GM12878 (cell line): ENCODE data around the gene GPRASP3. TPM values are rescaled to one million over a fixed set of nuclear protein-coding genes. Genes with fewer than 3 reads are reported as not detected.

Experiments used
- ATAC-seq: fragments of 200-7000 bp; cut with Tn5 transposase; 3 replicates; pipeline ENCODE4 v1.9.1; 2020; ENCODE audit warnings: mild to moderate bottlenecking, moderate library complexity
- BruUV-seq: library from RNA; stranded (reverse); fragments of 400-500 nt; replicated peaks from 2 replicates; lab custom pipeline; 2021; lab: Mats Ljungman, UMichigan
- CTCF ChIA-PET: fragments of 300-600 bp; sonication (Branson Sonifier 250); formaldehyde crosslinking; extraction: SDS; loops from one replicate; lab custom pipeline; 2021; ENCODE audit warnings: inconsistent platforms; lab: Yijun Ruan, JAX
- POLR2A ChIA-PET: fragments of 350-600 bp; formaldehyde crosslinking; extraction: SDS; loops from one replicate; lab custom pipeline; 2021; ENCODE audit warnings: inconsistent platforms; lab: Charles Lee
- RAD21 ChIA-PET: fragments of 300-600 bp; sonication (Branson Sonifier 250); formaldehyde crosslinking; loops from one replicate; lab custom pipeline; 2023; ENCODE audit warnings: antibody characterized with exemption; ENCODE audit not compliant: unreplicated experiment; lab: Charles Lee
- SMC1A ChIA-PET: fragments of 300-600 bp; sonication (Branson Sonifier 250); formaldehyde crosslinking; loops from one replicate; lab custom pipeline; 2023; ENCODE audit not compliant: unreplicated experiment, uncharacterized antibody; lab: Charles Lee
- DNase-seq: peaks from one replicate; pipeline ENCODE4 v3.0.0-alpha.2; 2011; ENCODE audit warnings: low read depth, low spot score
- FAIRE-seq: peaks from 3 replicates; lab custom pipeline; 2011; peaks lifted over from hg19 to GRCh38; lab: Jason Lieb, UNC
- H2AFZ ChIP-seq: 2 replicates; pipeline ENCODE4 v1.6.0; 2011; ENCODE audit warnings: low read depth, low read length, control low read depth; ENCODE audit not compliant: control insufficient read depth
- H3K27ac ChIP-seq: 2 replicates; pipeline ENCODE4 v1.5.1; 2011; ENCODE audit warnings: control low read depth; ENCODE audit not compliant: control insufficient read depth, insufficient read depth
- H3K27me3 ChIP-seq, 2 experiments: replicated peaks in 1 of 2; 2 replicates each; pipeline versions ENCODE4 v1.6.0 to v1.6.1; 2011; ENCODE audit warnings: low read length in 1 of 2; ENCODE audit not compliant: control insufficient read depth in 2 of 2, insufficient read depth in 2 of 2
- H3K36me3 ChIP-seq, 2 experiments: 2 replicates each; pipeline ENCODE4 v1.5.1; 2011; ENCODE audit warnings: low read length in 1 of 2; ENCODE audit not compliant: control insufficient read depth in 2 of 2, insufficient read depth in 2 of 2
- H3K4me1 ChIP-seq: 2 replicates; pipeline ENCODE4 v1.6.1; 2011; ENCODE audit warnings: mild to moderate bottlenecking, low read length, moderate library complexity, mixed read lengths; ENCODE audit not compliant: control insufficient read depth, insufficient read depth
- H3K4me2 ChIP-seq: 2 replicates; pipeline ENCODE4 v1.6.0; 2011; ENCODE audit warnings: control low read depth; ENCODE audit not compliant: control insufficient read depth, insufficient read depth
- H3K4me3 ChIP-seq: fragments of 200-600 bp; sonication (generic); 2 replicates; pipeline ENCODE4 v1.5.1; 2016
- H3K79me2 ChIP-seq: 2 replicates; pipeline ENCODE4 v1.6.0; 2011; ENCODE audit warnings: low read length; ENCODE audit not compliant: control insufficient read depth, insufficient read depth
- H3K9ac ChIP-seq: 2 replicates; pipeline ENCODE4 v1.8.0; 2011; ENCODE audit warnings: low read length, control low read depth, mixed read lengths; ENCODE audit not compliant: control insufficient read depth, insufficient read depth
- H3K9me3 ChIP-seq: replicated peaks from 3 replicates; pipeline ENCODE4 v1.5.1; 2011; ENCODE audit warnings: mild to moderate bottlenecking, low read length; ENCODE audit not compliant: control insufficient read depth, insufficient read depth
- H4K20me1 ChIP-seq: 2 replicates; pipeline ENCODE4 v1.6.0; 2011; ENCODE audit not compliant: control insufficient read depth, insufficient read depth
- BCL11A ChIP-seq: IDR thresholded peaks from 2 replicates; pipeline ENCODE4 v1.6.1; 2011; ENCODE audit warnings: low read depth, low read length
- BMI1 ChIP-seq: fragments of 450-650 bp; IDR thresholded peaks from 2 replicates; pipeline ENCODE4 v1.6.1; 2016; ENCODE audit warnings: mild to moderate bottlenecking, moderate library complexity, borderline replicate concordance
- MXI1 ChIP-seq: fragments of 150-350 bp; IDR thresholded peaks from 2 replicates; pipeline ENCODE4 v1.6.1; 2011; ENCODE audit warnings: low read depth, mild to moderate bottlenecking, inconsistent platforms, low read length, improper control_type of control experiment
- NFXL1 ChIP-seq: fragments of 450-650 bp; IDR thresholded peaks from 2 replicates; pipeline ENCODE4 v1.6.1; 2017; ENCODE audit warnings: antibody characterized with exemption, mild to moderate bottlenecking, borderline replicate concordance
- POLR2AphosphoS5 ChIP-seq: IDR thresholded peaks from 2 replicates; pipeline ENCODE4 v1.6.1; 2011; ENCODE audit warnings: mild to moderate bottlenecking, low read length, inconsistent platforms
- SP1 ChIP-seq: IDR thresholded peaks from one replicate; pipeline ENCODE4 v1.6.1; 2011; ENCODE audit warnings: low read depth, low read length
- TCF7 ChIP-seq: IDR thresholded peaks from 2 replicates; pipeline ENCODE4 v1.6.1; 2014; ENCODE audit warnings: antibody characterized with exemption, borderline replicate concordance
- WRNIP1 ChIP-seq: IDR thresholded peaks from 2 replicates; pipeline ENCODE4 v1.6.1; 2011; ENCODE audit warnings: low read depth, low read length, improper control_type of control experiment, borderline replicate concordance
- ZNF622 ChIP-seq: fragments of 450-650 bp; IDR thresholded peaks from 2 replicates; pipeline ENCODE4 v1.6.1; 2017; ENCODE audit warnings: mild to moderate bottlenecking, inconsistent platforms
- WGBS: methylation state at CpG from one replicate; pipeline ENCODE4 v1.1.6; 2016; ENCODE audit warnings: low lambda C conversion rate; ENCODE audit not compliant: insufficient replicate concordance, insufficient coverage; ENCODE audit errors: missing lambda C conversion rate; 5-methylcytosine and 5-hydroxymethylcytosine counted together
- in situ Hi-C: fragments of 300-500 bp; cut with MboI; formaldehyde crosslinking; loops from 9 replicates; pipeline ENCODE4 v1.14.3; 2018; ENCODE audit warnings: mixed read lengths
- intact Hi-C: fragments of 100-400 bp; cut with micrococcal nuclease; formaldehyde crosslinking; loops from one replicate; pipeline ENCODE4 v1.14.2; 2022; ENCODE audit not compliant: unreplicated experiment
- polyA plus RNA-seq, 11 experiments: library from polyadenylated mRNA; depleted of rRNA in 4 of 11; unstranded in 6 of 11; stranded (reverse) in 5 of 11; fragments of >200 nt; fragmentation: Nextera tagmentation in 4 of 11; fragmentation: Illumina TruSeq in 1 of 11; extraction: Ambion mirVana in 4 of 11; extraction: Trizol in 1 of 11; gene quantifications; 1 replicate in 1 of 11; 2 replicates in 10 of 11; pipeline versions ENCODE4 v1.2.1 to v1.2.3, GENCODE V29; 2011 to 2016; ENCODE audit warnings: inconsistent platforms in 2 of 11, missing spikeins in 2 of 11, low read depth in 1 of 11
- total RNA-seq, 4 experiments: library from RNA; depleted of rRNA in 3 of 4; stranded (reverse); fragments of >200 nt in 3 of 4; fragmentation: Illumina TruSeq in 1 of 4; extraction: Trizol in 1 of 4; gene quantifications; 2 replicates each; pipeline versions ENCODE4 v1.2.1 to v1.2.3, GENCODE V29; 2013 to 2021
- TF ChIP-seq, protein P1 (sequence below): fragments of 450-650 bp; IDR thresholded peaks from 2 replicates; pipeline ENCODE4 v1.6.1; 2017; ENCODE audit warnings: mild to moderate bottlenecking, moderate library complexity
- TF ChIP-seq, protein P2 (sequence below): IDR thresholded peaks from 2 replicates; pipeline ENCODE4 v1.6.1; 2012; ENCODE audit warnings: low read length, inconsistent platforms
- TF ChIP-seq, protein P3 (sequence below): fragments of 450-650 bp; IDR thresholded peaks from 2 replicates; pipeline ENCODE4 v1.6.1; 2016; ENCODE audit warnings: mild to moderate bottlenecking, moderate library complexity, borderline replicate concordance

Gene GPRASP3
- total and polyA plus RNA-seq, 10 of the 15 experiments (the other 5 are each of a cell fraction or from before 2014, with no cell fraction given) = 0.09 to 0.30 (median 0.14) TPM

DNA sequence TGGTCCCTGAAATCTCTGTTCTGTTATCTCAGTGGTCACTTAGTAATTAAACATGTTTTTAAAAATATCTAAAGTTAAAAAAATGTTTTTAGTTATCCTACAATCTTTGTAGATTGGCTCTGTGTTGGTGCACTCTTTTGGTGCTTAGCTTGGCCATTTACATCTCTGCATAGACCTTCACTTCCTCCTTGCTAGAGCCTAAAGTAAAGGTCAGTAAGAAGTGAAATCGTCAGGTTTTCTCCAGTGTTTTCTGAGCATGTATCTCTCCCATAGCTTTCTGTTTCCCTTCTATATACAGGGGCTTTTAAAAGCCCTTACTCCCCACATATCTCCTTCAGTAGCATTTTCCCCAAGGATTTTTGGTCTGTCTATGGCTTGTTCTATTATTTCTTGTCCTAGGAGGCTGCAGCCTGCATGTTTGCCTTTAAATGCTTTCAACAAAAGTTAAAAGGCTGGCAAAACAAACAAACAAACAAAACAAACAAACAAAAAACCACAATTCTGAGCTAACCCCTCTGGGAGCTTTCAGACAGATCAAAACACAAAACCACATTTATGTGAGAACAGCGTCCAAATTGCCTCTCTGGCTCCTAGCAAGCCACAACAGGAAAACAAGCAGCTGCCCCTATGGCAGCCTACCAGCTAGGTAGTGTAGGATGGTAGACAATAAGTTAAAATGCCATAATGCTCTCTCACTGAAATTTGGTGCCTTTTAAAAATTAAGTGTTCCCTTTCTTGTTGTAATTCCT lies 35.6 kb upstream of the GPRASP3 start:
- no peak overlapping the region for H3K4me3 ChIP-seq
- no peak for FAIRE-seq
- RAD21 ChIA-PET = no interaction called here
- CTCF ChIA-PET = no interaction called here
- no peaks in the 10 kb centered on the region for H3K4me1 ChIP-seq
- POLR2A ChIA-PET = no interaction called here
- no peaks in the 10 kb centered on the region; the same call in 2 of the 3 replicates for H3K9me3 ChIP-seq
- no peak overlapping the region for H3K4me2 ChIP-seq
- H2AFZ ChIP-seq = no peak overlapping the region
- no peaks in the 10 kb centered on the region for H4K20me1 ChIP-seq
- ATAC-seq = no peak
- intact Hi-C loops (no loop called here), in situ Hi-C loops (no loop called here)
- no peaks in the 10 kb centered on the region for H3K27me3 ChIP-seq
- peak; percentile 0 for DNase-seq
- SMC1A ChIA-PET = no interaction called here
- 2% methylated on average over 2 of the region's 2 CpGs for WGBS
- no peaks in the 10 kb centered on the region for H3K36me3 ChIP-seq
- no TSS peak for BruUV-seq
- H3K27ac ChIP-seq = no peak overlapping the region
- no peak overlapping the region for H3K9ac ChIP-seq
- H3K79me2 ChIP-seq = no peaks in the 10 kb centered on the region
- no peak for TF ChIP-seq SP1
- TF ChIP-seq MXI1 = no peak
- TF ChIP-seq, protein P1, sequence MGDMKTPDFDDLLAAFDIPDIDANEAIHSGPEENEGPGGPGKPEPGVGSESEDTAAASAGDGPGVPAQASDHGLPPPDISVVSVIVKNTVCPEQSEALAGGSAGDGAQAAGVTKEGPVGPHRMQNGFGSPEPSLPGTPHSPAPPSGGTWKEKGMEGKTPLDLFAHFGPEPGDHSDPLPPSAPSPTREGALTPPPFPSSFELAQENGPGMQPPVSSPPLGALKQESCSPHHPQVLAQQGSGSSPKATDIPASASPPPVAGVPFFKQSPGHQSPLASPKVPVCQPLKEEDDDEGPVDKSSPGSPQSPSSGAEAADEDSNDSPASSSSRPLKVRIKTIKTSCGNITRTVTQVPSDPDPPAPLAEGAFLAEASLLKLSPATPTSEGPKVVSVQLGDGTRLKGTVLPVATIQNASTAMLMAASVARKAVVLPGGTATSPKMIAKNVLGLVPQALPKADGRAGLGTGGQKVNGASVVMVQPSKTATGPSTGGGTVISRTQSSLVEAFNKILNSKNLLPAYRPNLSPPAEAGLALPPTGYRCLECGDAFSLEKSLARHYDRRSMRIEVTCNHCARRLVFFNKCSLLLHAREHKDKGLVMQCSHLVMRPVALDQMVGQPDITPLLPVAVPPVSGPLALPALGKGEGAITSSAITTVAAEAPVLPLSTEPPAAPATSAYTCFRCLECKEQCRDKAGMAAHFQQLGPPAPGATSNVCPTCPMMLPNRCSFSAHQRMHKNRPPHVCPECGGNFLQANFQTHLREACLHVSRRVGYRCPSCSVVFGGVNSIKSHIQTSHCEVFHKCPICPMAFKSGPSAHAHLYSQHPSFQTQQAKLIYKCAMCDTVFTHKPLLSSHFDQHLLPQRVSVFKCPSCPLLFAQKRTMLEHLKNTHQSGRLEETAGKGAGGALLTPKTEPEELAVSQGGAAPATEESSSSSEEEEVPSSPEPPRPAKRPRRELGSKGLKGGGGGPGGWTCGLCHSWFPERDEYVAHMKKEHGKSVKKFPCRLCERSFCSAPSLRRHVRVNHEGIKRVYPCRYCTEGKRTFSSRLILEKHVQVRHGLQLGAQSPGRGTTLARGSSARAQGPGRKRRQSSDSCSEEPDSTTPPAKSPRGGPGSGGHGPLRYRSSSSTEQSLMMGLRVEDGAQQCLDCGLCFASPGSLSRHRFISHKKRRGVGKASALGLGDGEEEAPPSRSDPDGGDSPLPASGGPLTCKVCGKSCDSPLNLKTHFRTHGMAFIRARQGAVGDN = no peak
- TF ChIP-seq WRNIP1 = no peak
- TF ChIP-seq, protein P2, sequence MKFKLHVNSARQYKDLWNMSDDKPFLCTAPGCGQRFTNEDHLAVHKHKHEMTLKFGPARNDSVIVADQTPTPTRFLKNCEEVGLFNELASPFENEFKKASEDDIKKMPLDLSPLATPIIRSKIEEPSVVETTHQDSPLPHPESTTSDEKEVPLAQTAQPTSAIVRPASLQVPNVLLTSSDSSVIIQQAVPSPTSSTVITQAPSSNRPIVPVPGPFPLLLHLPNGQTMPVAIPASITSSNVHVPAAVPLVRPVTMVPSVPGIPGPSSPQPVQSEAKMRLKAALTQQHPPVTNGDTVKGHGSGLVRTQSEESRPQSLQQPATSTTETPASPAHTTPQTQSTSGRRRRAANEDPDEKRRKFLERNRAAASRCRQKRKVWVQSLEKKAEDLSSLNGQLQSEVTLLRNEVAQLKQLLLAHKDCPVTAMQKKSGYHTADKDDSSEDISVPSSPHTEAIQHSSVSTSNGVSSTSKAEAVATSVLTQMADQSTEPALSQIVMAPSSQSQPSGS = no peak
- no peak for TF ChIP-seq BCL11A
- no peak for TF ChIP-seq NFXL1
- TF ChIP-seq ZNF622 = no peak
- TF ChIP-seq POLR2AphosphoS5 = no peak
- TF ChIP-seq, protein P3, sequence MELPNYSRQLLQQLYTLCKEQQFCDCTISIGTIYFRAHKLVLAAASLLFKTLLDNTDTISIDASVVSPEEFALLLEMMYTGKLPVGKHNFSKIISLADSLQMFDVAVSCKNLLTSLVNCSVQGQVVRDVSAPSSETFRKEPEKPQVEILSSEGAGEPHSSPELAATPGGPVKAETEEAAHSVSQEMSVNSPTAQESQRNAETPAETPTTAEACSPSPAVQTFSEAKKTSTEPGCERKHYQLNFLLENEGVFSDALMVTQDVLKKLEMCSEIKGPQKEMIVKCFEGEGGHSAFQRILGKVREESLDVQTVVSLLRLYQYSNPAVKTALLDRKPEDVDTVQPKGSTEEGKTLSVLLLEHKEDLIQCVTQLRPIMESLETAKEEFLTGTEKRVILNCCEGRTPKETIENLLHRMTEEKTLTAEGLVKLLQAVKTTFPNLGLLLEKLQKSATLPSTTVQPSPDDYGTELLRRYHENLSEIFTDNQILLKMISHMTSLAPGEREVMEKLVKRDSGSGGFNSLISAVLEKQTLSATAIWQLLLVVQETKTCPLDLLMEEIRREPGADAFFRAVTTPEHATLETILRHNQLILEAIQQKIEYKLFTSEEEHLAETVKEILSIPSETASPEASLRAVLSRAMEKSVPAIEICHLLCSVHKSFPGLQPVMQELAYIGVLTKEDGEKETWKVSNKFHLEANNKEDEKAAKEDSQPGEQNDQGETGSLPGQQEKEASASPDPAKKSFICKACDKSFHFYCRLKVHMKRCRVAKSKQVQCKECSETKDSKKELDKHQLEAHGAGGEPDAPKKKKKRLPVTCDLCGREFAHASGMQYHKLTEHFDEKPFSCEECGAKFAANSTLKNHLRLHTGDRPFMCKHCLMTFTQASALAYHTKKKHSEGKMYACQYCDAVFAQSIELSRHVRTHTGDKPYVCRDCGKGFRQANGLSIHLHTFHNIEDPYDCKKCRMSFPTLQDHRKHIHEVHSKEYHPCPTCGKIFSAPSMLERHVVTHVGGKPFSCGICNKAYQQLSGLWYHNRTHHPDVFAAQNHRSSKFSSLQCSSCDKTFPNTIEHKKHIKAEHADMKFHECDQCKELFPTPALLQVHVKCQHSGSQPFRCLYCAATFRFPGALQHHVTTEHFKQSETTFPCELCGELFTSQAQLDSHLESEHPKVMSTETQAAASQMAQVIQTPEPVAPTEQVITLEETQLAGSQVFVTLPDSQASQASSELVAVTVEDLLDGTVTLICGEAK = no peak
- no peak for TF ChIP-seq BMI1
- TF ChIP-seq TCF7 = no peak
